HG02588 (cell line): Measurements from ENCODE around the gene UFD1.

Experiments
- ATAC-seq: cut with Tn5 transposase; IDR thresholded peaks from one replicate; pipeline ENCODE4 v1.9.1; 2021; ENCODE audit warnings: mild to moderate bottlenecking, moderate library complexity; ENCODE audit not compliant: unreplicated experiment

UFD1 gene

GRCh38 chr22:19497245-19497644, 18.3 kb upstream of the UFD1 start:
- ATAC-seq = no peak

- no peak for ATAC-seq
Observed at GRCh38 chr22:19496324-19496630, 17.3 kb upstream of the UFD1 start.

GRCh38 chr22:19495562-19496323, 16.8 kb upstream of the UFD1 start:
- ATAC-seq = no peak

DNA sequence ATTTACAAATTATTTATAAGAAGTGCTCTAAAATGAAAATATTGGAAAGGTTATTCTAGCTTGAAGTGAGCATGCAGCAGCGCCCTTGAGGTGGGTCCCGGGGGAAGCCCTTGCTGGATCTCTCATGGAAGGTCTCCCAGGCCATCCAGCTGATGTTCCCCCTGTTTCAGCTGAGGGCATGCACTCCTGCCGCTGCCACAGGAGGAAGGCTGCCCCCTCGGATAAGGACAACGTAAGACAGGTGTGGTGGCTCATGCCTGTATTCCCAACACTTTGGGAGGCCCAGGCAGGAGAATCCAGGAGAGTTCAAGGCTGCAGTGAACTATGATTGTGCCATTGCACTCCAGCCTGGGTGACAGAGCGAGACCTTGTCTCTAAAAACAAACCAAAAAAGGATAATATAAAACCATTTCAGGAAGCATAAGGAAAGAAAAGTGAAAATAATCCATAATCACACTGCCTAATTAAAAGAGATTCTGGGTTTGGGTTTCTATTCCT, 15.7 kb upstream of the UFD1 start:
- ATAC-seq = no peak

- no peak for ATAC-seq
Observed at GRCh38 chr22:19494001-19494560, 15.1 kb upstream of the UFD1 start.

GRCh38 chr22:19492504-19493174, 13.6 kb upstream of the UFD1 start:
- ATAC-seq = no peak

GRCh38 chr22:19490628-19491230, 11.7 kb upstream of the UFD1 start:
- ATAC-seq = no peak

DNA sequence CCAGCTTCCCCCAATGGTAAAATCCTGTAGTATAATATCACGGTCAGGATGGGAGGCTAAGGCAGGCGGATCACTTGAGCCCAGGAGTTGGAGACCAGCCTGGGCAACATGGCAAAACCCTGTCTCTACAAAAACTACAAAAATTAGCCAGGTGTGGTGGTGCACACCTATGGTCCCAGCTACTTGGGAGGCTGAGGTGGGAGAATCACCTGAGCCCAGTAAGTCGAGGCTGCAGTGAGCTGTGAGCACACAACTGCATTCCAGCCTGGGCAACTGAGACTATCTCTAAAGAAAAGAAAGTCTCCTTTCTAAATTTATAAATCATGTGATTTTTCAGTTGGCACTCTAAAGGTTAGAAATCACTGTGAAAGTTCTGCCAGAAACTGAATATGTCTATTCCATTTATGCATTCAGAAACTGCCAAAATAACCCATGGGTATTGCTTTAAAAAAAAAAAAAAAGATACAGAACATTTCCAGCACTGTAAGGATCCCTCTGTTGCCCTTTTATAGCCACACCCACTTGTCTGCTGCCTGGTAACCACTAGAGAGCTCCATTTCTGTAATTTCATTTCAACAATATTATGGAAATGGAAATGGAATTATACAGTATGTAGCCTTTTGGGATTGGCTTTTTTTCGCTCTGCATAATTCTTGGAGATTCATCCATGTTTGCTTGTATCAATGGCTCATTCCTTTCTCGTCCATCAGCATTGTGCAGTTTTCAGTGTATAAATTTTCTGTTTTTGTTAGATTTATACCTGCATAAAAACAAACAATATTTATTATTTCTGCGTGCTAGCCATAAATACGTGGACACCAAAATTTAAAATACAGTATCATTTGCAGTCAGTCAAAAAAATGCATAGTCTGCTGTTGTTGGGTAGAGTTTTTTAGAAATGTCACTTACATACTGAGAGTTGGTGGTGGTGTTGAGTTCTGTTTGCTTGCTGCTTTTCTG, 10.2 kb upstream of the UFD1 start:
- ATAC-seq = no peak

- ATAC-seq = no peak
Observed at GRCh38 chr22:19488285-19488684, 9.3 kb upstream of the UFD1 start.

DNA sequence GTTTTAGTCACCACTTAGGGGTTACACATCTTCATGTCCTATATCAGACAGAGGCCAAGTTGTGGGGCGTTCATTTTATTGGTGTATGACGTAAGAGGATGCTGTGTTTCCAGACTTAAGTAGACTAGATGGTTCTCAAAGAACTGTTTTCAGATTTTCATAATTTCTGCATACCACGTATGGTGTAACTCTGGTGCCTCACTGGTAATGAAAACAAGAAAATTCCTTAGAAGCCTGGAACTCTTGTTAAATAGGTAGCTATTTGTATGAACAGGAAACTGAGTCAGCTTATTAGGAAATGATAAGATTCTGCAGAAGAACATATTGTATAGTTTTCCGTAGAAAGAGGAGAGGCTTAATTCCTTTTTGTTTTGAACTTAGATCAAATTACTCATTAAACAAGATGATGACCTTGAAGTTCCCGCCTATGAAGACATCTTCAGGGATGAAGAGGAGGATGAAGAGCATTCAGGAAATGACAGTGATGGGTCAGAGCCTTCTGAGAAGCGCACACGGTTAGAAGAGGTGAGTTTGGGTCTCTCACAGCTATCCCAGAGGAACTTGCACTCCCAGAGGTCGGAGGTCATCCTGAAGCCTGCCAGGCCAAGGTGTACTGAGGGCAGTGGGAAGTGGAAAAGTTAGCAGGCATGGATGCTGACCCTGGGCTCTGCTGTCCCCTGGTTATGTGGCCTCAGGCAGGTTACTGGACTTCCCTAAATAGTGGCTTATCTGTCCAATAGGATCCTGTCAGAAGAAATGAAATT, 4.7 kb upstream of the UFD1 start:
- no peak for ATAC-seq

DNA sequence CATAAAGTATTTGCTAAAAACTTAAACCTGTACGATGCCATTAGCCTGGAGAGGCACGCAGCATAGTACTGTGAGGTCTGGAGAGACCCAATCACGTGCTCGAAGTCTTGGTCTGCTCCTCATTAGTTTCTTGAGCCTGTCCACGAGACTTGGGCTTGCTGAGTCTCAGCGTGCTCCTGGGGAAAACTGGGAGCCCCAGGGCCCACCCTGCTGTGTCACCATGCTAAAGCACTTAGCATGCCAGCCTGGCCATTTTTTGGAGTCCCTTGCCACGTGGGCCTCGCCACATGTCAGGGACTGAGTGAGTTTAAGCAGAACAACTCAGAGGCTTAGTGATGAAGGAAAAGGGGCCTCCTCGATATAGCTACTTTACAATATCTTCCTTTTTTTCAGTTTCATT, 3.3 kb upstream of the UFD1 start:
- ATAC-seq = no peak

GRCh38 chr22:19480789-19481188, 1.8 kb upstream of the UFD1 start:
- ATAC-seq = no peak

- ATAC-seq = no peak
Observed at GRCh38 chr22:19480173-19480568, 1.2 kb upstream of the UFD1 start.

- ATAC-seq = peak; percentile 81
Observed at GRCh38 chr22:19479355-19480172, 571 bp upstream of the UFD1 start, which contains the start of gene CDC45. CDC45 (plus strand) TSS chr22:19479920; CDS start chr22:19479969, 49 bp downstream.

DNA sequence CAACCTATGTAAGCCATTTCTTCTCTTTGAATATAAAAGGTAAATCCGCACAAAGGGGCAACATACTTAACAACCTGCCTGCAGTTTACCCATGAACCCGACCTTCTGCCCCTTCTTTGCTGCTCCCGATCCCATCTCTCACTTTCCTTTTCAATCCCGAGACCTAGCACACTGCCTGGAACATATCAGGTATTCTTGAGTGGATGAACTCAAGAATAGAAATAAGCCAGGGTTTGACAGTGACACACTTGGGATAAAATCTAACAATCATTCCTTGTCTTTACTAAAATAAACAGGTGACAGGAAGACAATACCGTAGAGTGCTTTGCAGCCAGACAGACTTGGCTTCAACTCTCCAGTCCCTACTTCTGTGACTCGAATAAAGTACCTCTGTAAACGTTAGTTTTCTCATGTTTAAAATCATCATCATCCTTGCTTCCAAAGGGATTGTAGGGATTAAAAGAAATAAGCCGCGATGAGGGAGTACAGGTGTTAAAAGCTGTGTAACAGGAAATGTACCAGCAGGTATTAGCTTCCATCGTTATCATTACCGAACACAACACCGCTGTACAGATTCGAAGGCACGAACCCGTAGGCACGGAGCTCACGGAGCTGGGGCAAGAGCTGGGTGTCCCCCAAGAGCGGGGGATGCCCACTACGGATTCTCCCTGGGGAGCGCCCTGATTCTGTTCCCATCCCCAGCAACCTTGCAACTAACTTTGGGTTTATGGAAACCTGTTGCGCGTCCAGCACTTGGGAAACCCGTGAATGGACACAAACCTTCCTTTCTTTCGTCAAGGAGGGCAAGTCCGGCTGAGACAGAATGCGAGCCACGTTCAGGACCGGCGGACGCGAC, 720 bp downstream of the UFD1 start:
- ATAC-seq = no peak

DNA sequence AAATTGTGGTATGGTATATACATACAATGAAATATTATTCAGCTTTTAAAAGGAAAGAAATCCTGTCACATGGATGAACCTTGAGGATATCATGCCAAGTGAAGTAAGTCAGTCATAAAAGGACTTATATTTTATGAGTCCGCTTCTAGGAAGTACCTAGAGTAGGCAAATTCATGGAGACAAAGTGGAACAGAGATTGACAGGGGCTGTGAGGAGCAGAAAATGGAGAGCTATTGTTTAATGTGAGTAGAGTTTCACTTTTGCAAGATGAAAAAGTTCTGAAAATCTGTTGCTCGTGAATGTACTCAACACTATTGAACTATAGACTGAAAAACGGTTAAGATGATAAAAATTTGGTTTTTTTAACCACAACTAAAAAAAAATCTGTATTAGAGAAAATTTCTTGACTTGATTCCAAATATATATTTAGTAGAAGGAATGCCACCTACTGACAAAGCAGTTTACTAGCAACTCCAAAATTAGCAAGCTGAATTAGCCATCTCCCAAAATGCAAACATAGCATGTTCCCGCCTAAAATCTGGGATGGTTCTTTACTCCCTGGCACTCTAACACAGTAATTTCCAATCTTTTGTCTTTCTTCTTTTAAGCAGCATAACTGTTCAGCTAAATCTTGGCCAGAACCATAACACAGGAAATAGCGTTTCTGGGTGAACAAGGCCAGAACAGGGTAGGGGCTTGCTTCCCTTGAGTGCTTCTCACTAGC, 1.5 kb downstream of the UFD1 start:
- no peak for ATAC-seq

DNA sequence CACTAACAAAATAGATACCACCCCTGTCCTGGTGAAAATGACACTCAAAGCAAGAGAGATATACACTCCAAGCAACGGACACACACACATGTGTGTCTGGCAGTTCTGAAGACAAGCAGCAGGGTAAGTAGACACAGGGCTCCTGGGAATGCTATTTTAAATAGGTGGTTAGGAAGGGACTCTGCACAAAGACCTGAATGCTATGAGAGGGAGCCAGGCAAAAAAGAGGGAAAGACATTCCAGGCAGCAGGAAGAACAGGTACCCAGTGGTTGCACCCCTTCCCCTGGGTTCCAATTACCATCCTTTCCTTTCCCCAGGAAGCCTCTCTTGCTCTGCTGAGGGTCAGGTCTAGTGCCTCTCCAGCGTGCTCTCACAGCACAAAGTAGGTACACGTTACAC, 3.0 kb downstream of the UFD1 start:
- ATAC-seq = no peak
